EH (cell line): ENCODE results near the gene FOLR1.

ENCODE experiments used
- DNase-seq: peaks from one replicate; pipeline ENCODE4 v3.0.0-alpha.2; 2015; ENCODE audit warnings: low read depth

FOLR1 gene

GRCh38 chr11:72223615-72224563 is 31.9 kb downstream of the FOLR1 start:
- peak; percentile 77 for DNase-seq

- peak; percentile 51 for DNase-seq
Observed at GRCh38 chr11:72224564-72225410, 32.8 kb downstream of the FOLR1 start, which contains the start of gene INPPL1. Gene INPPL1 (plus strand): TSS chr11:72224767. CDS start chr11:72224985, 218 bp downstream.

GRCh38 chr11:72225411-72225951 is 33.5 kb downstream of the FOLR1 start:
- peak; percentile 25 for DNase-seq

GRCh38 chr11:72226701-72227100 is 34.8 kb downstream of the FOLR1 start:
- DNase-seq, result no peak

- DNase-seq, result peak; percentile 15
Observed at GRCh38 chr11:72227316-72228228, 35.6 kb downstream of the FOLR1 start.

- DNase-seq, result no peak
Observed at GRCh38 chr11:72228229-72228843, 36.4 kb downstream of the FOLR1 start.

- DNase-seq, result no peak
Observed at GRCh38 chr11:72228844-72229231, 36.9 kb downstream of the FOLR1 start.

- DNase-seq, result no peak
Observed at GRCh38 chr11:72229336-72229924, 37.5 kb downstream of the FOLR1 start.

GRCh38 chr11:72229925-72230763 is 38.2 kb downstream of the FOLR1 start:
- no peak for DNase-seq

- no peak for DNase-seq
Observed at GRCh38 chr11:72230764-72231365, 38.9 kb downstream of the FOLR1 start.

GRCh38 chr11:72231396-72232259 is 39.7 kb downstream of the FOLR1 start:
- DNase-seq, result no peak

GRCh38 chr11:72232260-72233055 is 40.5 kb downstream of the FOLR1 start:
- no peak for DNase-seq

- no peak for DNase-seq
Observed at GRCh38 chr11:72233056-72233772, 41.3 kb downstream of the FOLR1 start.

- no peak for DNase-seq
Observed at GRCh38 chr11:72233773-72234513, 42.0 kb downstream of the FOLR1 start.

- DNase-seq, result no peak
Observed at GRCh38 chr11:72234514-72234830, 42.5 kb downstream of the FOLR1 start.

GRCh38 chr11:72234920-72235319 is 43.0 kb downstream of the FOLR1 start:
- DNase-seq, result no peak
